ENCODE data around the gene MTHFD2L.

DNA sequence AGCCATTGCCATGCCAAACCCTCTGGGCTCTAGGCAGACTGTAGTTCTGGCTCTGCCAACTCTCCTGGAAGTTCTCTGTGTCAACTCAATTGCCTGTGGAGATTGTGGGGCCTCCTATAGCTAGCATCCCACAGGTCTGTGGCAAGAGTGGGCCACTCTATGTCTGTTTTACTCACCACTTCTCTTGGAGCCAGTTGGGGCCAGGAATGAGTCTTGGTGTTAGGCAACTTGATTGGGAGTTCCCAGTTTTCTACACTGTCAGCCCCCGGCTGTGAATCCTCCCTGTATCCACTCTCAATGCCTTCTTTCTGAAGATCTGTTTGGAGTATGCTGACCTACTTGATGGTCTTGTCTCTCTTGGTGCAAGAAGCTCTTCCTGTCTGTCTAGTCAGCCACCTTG, 102.1 kb downstream of the MTHFD2L start:
- TF ChIP-seq, protein P1, sequence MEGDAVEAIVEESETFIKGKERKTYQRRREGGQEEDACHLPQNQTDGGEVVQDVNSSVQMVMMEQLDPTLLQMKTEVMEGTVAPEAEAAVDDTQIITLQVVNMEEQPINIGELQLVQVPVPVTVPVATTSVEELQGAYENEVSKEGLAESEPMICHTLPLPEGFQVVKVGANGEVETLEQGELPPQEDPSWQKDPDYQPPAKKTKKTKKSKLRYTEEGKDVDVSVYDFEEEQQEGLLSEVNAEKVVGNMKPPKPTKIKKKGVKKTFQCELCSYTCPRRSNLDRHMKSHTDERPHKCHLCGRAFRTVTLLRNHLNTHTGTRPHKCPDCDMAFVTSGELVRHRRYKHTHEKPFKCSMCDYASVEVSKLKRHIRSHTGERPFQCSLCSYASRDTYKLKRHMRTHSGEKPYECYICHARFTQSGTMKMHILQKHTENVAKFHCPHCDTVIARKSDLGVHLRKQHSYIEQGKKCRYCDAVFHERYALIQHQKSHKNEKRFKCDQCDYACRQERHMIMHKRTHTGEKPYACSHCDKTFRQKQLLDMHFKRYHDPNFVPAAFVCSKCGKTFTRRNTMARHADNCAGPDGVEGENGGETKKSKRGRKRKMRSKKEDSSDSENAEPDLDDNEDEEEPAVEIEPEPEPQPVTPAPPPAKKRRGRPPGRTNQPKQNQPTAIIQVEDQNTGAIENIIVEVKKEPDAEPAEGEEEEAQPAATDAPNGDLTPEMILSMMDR (IDR thresholded peaks at IDR 0.05) = no peak
- no peak for TF ChIP-seq POLR2A (IDR thresholded peaks at IDR 0.05)
